RKO (cell line): ENCODE data around the gene RBBP7.

ENCODE experiments used
- DNase-seq: peaks from one replicate; pipeline ENCODE4 v3.0.0-alpha.2; 2016; ENCODE audit warnings: low spot score

RBBP7 gene

GRCh38 chrX:16862829-16863228, 7.3 kb downstream of the RBBP7 start:
- DNase-seq = no peak

- no peak for DNase-seq
Measured at GRCh38 chrX:16856744-16857143, 13.4 kb downstream of the RBBP7 start.

GRCh38 chrX:16856076-16856404, 14.1 kb downstream of the RBBP7 start:
- peak; percentile 83 for DNase-seq

- DNase-seq = no peak
Measured at GRCh38 chrX:16855363-16856075, 14.6 kb downstream of the RBBP7 start.

- no peak for DNase-seq
Measured at GRCh38 chrX:16853537-16853936, 16.6 kb downstream of the RBBP7 start.

- no peak for DNase-seq
Measured at GRCh38 chrX:16852617-16853179, 17.5 kb downstream of the RBBP7 start.

- no peak for DNase-seq
Measured at GRCh38 chrX:16851827-16852226, 18.3 kb downstream of the RBBP7 start.

- DNase-seq = no peak
Measured at GRCh38 chrX:16851421-16851820, 18.7 kb downstream of the RBBP7 start.

GRCh38 chrX:16848541-16848940, 21.6 kb downstream of the RBBP7 start:
- DNase-seq = no peak

- DNase-seq = no peak
Measured at GRCh38 chrX:16845686-16846085, 24.5 kb downstream of the RBBP7 start.

GRCh38 chrX:16843208-16843909, 26.8 kb downstream of the RBBP7 start:
- no peak for DNase-seq

GRCh38 chrX:16842684-16843083, 27.5 kb downstream of the RBBP7 start:
- no peak for DNase-seq

GRCh38 chrX:16839852-16840460, 30.2 kb downstream of the RBBP7 start:
- peak; percentile 48 for DNase-seq

GRCh38 chrX:16839219-16839851, 30.8 kb downstream of the RBBP7 start:
- DNase-seq = no peak

- no peak for DNase-seq
Measured at GRCh38 chrX:16838202-16839066, 31.7 kb downstream of the RBBP7 start.

GRCh38 chrX:16836371-16836770, 33.8 kb downstream of the RBBP7 start:
- no peak for DNase-seq

- DNase-seq = no peak
Measured at GRCh38 chrX:16834806-16835205, 35.4 kb downstream of the RBBP7 start.

- DNase-seq = no peak
Measured at GRCh38 chrX:16832301-16832700, 37.9 kb downstream of the RBBP7 start.

GRCh38 chrX:16828124-16828908, 41.8 kb downstream of the RBBP7 start:
- DNase-seq = no peak

- DNase-seq = no peak
Measured at GRCh38 chrX:16827225-16827624, 42.9 kb downstream of the RBBP7 start.

GRCh38 chrX:16826207-16826606, 44.0 kb downstream of the RBBP7 start:
- DNase-seq = peak; percentile 81
